Pancreas (tissue), 10 donors: ENCODE data around the gene SSBP3. TPM values are rescaled to one million over a fixed set of nuclear protein-coding genes. Genes with fewer than 3 reads are reported as not detected.

Experiments used
- ATAC-seq, 4 donors: fragments of 200-7000 bp; cut with Tn5 transposase; one replicate each; pipeline versions ENCODE4 v1.8.0 to v1.9.1; 2020; ENCODE audit warnings: mild to moderate bottlenecking in 4 of 4, moderate library complexity in 4 of 4
- DNase-seq, 6 donors: peaks; one replicate each; pipeline ENCODE4 v3.0.0-alpha.2; 2020
- FAIRE-seq: peaks from 2 replicates; lab custom pipeline; 2012; peaks lifted over from hg19 to GRCh38; lab: Jason Lieb, UNC
- H3K27ac ChIP-seq, 4 donors: fragments of 200-600 bp; sonication (generic); 1 replicate in 3 of 4; 2 replicates in 1 of 4; pipeline versions ENCODE4 v1.5.0 to v1.8.0; 2020
- H3K27me3 ChIP-seq, 4 donors: fragments of 200-600 bp; one replicate each; pipeline ENCODE4 v1.8.0; 2021
- H3K36me3 ChIP-seq, 3 donors: fragments of 200-600 bp; sonication (generic) in 1 of 3; one replicate each; pipeline versions ENCODE4 v1.5.0 to v1.8.0; 2020 to 2021
- H3K4me1 ChIP-seq, 3 donors: fragments of 200-600 bp; one replicate each; pipeline ENCODE4 v1.8.0; 2021
- H3K4me3 ChIP-seq, 4 donors: fragments of 200-600 bp; sonication (generic) in 2 of 4; one replicate each; pipeline versions ENCODE4 v1.5.0 to v1.8.0; 2020 to 2021
- H3K9me3 ChIP-seq, 4 donors: fragments of 200-600 bp; one replicate each; pipeline ENCODE4 v1.8.0; 2021
- WGBS, 2 donors: extraction: QIAGEN DNeasy Blood & Tissue Kit; methylation state at CpG; one replicate each; pipeline ENCODE4 v1.1.7; 2013; 5-methylcytosine and 5-hydroxymethylcytosine counted together
- intact Hi-C, 3 donors: fragments of 100-400 bp; cut with DNase I; formaldehyde crosslinking; loops; one replicate each; pipeline versions ENCODE4 v1.11.1 to v1.14.2; 2022
- polyA plus RNA-seq, 2 donors: library from polyadenylated mRNA; stranded (reverse); fragments of 200-250 nt; gene quantifications; one replicate each; pipeline ENCODE4 v1.2.3, GENCODE V29; 2013
- total RNA-seq, 6 donors: library from RNA; stranded (reverse); fragmentation: NEBNext Ultra II Directional in 4 of 6; extraction: Animal tissue kit (Norgen Biotek cat#: 25700) in 4 of 6; gene quantifications; one replicate each; pipeline versions ENCODE4 v1.2.1 to v1.2.4, GENCODE V29; 2021 to 2023
- TF ChIP-seq, protein P1 (sequence below), 4 donors: fragments of 200-600 bp; sonication (generic) in 3 of 4; IDR thresholded peaks; one replicate each; pipeline versions ENCODE4 v1.5.0 to v1.8.0; 2021; ENCODE audit warnings: antibody characterized with exemption in 4 of 4
- donor health status: healthy with polysubstance abuse.
- donor health status: DM: no; HTN: no; CAD: no; lungs with moderate emphysema.
- donor health status: DM: no; HTN: no; CAD: no.
- donor health status: control.
- donor health status: control.
- donor health status: Bipolar disorder and iron deficiency.
- donor health status: DM: yes; HTN: yes; CAD: no.
- donor health status: DM: no; HTN: no; CAD: no.
- donor health status: DM: no; HTN: no; CAD: no.
- donor health status: DM: yes; HTN: yes; CAD: no.

The SSBP3 gene
- total and polyA plus RNA-seq, 8 donors: 16.4 to 31.0 (median 22.9) TPM

DNA sequence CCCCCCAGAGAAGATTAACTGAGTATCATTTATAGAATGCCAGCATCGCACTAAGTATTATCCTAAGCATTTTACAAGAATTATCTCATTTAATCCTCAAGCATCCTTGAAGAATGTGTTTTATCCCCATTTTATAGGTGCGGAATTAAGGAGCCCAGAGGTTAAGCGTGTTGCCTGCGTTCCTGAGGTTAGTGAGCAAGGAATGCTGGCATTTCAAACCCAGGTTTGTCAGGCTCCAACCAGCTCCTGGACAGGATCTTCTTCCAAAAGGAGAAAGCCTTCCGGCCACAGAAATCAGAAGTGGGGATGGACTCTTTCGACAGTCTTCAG is 82.3 kb downstream of the SSBP3 start:
- peaks cover 0 to 7% (median 6%) of the 10 kb centered on the region in 3 donors for H3K4me1 ChIP-seq

DNA sequence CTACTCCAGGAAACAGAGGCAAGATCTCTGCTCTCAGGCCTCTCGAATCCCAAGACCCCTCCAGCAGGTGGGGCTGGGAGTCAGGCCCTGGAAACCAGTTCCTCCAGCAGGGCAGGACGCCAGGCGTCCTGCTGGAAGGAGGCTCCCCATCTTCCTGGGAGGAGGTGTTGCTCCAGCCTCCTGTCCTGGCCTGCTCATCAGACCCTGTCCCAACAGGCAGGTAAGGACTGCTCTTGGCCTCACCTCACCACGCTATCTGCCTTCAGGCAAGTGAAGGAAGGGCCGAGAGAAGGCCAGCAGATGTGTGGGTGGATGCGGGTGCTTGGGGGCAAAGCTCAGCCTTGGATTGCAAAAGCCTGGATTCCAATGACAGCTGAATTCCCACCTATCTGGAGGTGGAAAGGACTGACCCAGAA is 82.9 kb downstream of the SSBP3 start:
- Histone ChIP-seq H3K9me3 (no peaks in the 10 kb centered on the region), H3K36me3 (no peaks in the 10 kb centered on the region), H3K4me1 (peaks cover 0 to 7% (median 6%) of the 10 kb centered on the region in 3 donors), H3K27ac (no peak overlapping the region), H3K27me3 (no peaks in the 10 kb centered on the region), H3K4me3 (no peak overlapping the region)
- peak in 3 of 4 donors; percentile 43 to 75 (median 51) for ATAC-seq
- intact Hi-C loops: no loop called here
- WGBS, 2 donors: 40 to 41% methylated on average over 6 of the region's 6 CpGs
- TF ChIP-seq, protein P1, sequence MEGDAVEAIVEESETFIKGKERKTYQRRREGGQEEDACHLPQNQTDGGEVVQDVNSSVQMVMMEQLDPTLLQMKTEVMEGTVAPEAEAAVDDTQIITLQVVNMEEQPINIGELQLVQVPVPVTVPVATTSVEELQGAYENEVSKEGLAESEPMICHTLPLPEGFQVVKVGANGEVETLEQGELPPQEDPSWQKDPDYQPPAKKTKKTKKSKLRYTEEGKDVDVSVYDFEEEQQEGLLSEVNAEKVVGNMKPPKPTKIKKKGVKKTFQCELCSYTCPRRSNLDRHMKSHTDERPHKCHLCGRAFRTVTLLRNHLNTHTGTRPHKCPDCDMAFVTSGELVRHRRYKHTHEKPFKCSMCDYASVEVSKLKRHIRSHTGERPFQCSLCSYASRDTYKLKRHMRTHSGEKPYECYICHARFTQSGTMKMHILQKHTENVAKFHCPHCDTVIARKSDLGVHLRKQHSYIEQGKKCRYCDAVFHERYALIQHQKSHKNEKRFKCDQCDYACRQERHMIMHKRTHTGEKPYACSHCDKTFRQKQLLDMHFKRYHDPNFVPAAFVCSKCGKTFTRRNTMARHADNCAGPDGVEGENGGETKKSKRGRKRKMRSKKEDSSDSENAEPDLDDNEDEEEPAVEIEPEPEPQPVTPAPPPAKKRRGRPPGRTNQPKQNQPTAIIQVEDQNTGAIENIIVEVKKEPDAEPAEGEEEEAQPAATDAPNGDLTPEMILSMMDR (IDR thresholded peaks at IDR 0.05): no peak
- DNase-seq: peak in 3 of 6 donors; percentile 36 to 70 (median 47)
- FAIRE-seq: no peak

More for the DNA sequence above, 82.3 kb downstream of the SSBP3 start:
- TF ChIP-seq, protein P1 (IDR thresholded peaks at IDR 0.05): no peak
- ATAC-seq: no peak
- Histone ChIP-seq H3K9me3 (no peaks in the 10 kb centered on the region), H3K27me3 (no peaks in the 10 kb centered on the region), H3K27ac (no peak overlapping the region), H3K4me3 (no peak overlapping the region), H3K36me3 (no peaks in the 10 kb centered on the region)
- 88 to 90% methylated on average over 6 of the region's 6 CpGs for WGBS, 2 donors
- no peak for DNase-seq
- intact Hi-C loops: no loop called here
- no peak for FAIRE-seq

DNA sequence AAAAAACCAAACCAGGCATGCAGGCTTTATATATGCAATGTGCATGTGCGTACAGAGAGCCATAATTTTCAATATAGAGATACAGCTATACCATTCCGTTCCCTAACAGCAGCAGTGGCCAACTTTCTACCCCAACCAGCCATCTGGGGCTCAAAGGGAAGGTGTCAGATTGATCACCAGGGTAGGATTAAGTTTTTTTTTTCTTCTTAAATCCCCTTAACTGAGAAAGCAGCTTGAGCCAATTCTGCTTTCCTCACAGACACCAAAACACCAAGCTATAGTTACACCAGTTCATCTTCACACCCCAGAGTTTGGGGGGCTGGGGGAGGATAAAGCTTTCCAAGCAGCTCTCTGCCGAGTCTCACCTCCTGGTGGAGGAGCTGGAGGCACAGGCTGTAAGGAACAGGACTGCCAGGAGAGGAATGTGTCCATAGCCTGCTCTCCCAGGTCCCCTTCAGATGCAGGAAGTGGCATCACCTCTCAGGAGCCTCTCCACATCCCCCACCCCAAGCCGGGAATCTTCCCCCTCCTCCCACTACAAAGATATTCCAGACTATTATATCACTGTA is 87.9 kb downstream of the SSBP3 start:
- intact Hi-C loops: loop anchor here in 1 of 3 donors (10.0 kb wide), 1 partner anchor 176 kb away; no protein-coding TSS in a partner anchor
- H3K9me3 ChIP-seq: no peaks in the 10 kb centered on the region
- no peak overlapping the region for H3K27ac ChIP-seq
- H3K36me3 ChIP-seq: no peaks in the 10 kb centered on the region
- DNase-seq (no peak), ATAC-seq (no peak), FAIRE-seq (no peak)
- no peaks in the 10 kb centered on the region for H3K27me3 ChIP-seq
- H3K4me3 ChIP-seq: no peak overlapping the region
- 86 to 90% methylated on average over 4 of the region's 4 CpGs for WGBS, 2 donors
- TF ChIP-seq, protein P1 (IDR thresholded peaks at IDR 0.05): no peak
- peaks cover 0 to 12% (median 11%) of the 10 kb centered on the region in 3 donors for H3K4me1 ChIP-seq

DNA sequence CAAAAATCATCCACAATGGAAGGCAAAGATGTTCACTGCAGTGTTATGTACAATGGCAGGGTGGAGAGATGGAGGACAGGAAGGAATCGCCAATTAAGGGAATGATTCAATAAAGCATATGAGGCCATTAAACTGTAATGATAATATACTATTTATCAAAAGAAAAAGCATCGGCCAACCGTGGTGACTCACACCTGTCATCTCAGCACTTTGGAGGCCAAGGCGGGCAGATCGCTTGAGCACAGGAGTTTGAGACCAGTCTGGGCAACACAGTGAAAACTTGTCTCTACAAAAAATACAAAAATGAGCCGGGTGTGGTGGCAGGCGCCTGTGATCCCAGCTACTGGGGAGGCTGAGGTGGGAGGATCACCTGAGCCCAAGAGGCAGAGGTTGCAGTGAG is 89.1 kb downstream of the SSBP3 start:
- H3K4me3 ChIP-seq: no peak overlapping the region
- ATAC-seq (no peak), DNase-seq (no peak), FAIRE-seq (no peak)
- intact Hi-C loops: loop anchor here in 1 of 3 donors (10.0 kb wide), 1 partner anchor 178 kb away; no protein-coding TSS in a partner anchor
- TF ChIP-seq, protein P1 (IDR thresholded peaks at IDR 0.05): no peak
- WGBS, 2 donors: 81 to 84% methylated on average over 7 of the region's 7 CpGs
- H3K27ac ChIP-seq: no peak overlapping the region
- H3K36me3 ChIP-seq: no peaks in the 10 kb centered on the region
- peaks cover 0 to 11% (median 10%) of the 10 kb centered on the region in 3 donors for H3K4me1 ChIP-seq
- no peaks in the 10 kb centered on the region for H3K9me3 ChIP-seq
- no peaks in the 10 kb centered on the region for H3K27me3 ChIP-seq

DNA sequence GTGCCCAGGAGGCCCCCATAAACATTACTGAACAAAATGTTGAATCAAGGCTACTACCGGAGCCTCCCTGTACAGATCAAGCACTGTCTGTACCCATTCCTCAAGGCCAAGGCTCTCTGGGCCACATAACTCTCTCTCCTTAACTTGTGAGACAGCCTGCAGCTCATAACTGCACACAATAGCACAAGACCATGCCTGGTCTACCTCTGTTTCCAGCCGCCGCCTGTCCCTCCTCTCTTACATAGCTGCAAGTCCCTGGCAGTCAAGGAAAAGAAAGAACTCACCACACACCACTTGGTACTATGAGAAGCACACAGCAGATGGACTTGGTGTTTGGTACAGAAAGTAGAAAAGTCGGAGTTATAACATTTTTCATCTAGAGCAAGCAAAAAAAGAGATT is 91.1 kb downstream of the SSBP3 start:
- Histone ChIP-seq H3K4me1 (peaks cover 0 to 11% (median 10%) of the 10 kb centered on the region in 3 donors), H3K36me3 (no peaks in the 10 kb centered on the region), H3K27me3 (no peaks in the 10 kb centered on the region), H3K9me3 (no peaks in the 10 kb centered on the region), H3K27ac (no peak overlapping the region), H3K4me3 (no peak overlapping the region)
- peak in 3 of 4 donors; percentile 4 to 22 (median 10) for ATAC-seq
- intact Hi-C loops: loop anchor here in 1 of 3 donors (10.0 kb wide), 1 partner anchor 180 kb away; no protein-coding TSS in a partner anchor
- DNase-seq: no peak
- TF ChIP-seq, protein P1 (IDR thresholded peaks at IDR 0.05): no peak
- WGBS, 2 donors: 82 to 83% methylated on average over 4 of the region's 4 CpGs
- FAIRE-seq: no peak
